Activated naive CD8-positive, alpha-beta T cell treated with anti-CD3 and anti-CD28 coated beads, Interleukin-2, amount 10 ng/mL, durations not matched to agents 7 days and 5 days (primary cell): ENCODE results near the gene TPM4. TPM values are rescaled to one million over a fixed set of nuclear protein-coding genes. Genes with fewer than 3 reads are reported as not detected.

Source experiments
- ATAC-seq: fragments of 150-1000 bp; cut with Tn5 transposase; one replicate; pipeline ENCODE4 v1.10.0; 2021; ENCODE audit warnings: low read depth, moderate library complexity
- POLR2A ChIA-PET: fragments of 350-600 bp; sonication (Branson Sonifier 250); formaldehyde crosslinking; loops from one replicate; lab custom pipeline; 2021; ENCODE audit warnings: antibody characterized with exemption; lab: Charles Lee
- DNase-seq: peaks from one replicate; pipeline ENCODE4 v3.0.0; 2021
- H3K27ac Mint-ChIP-seq: one replicate; pipeline ENCODE4 v1.8.0; 2022; ENCODE audit warnings: mild to moderate bottlenecking, mixed read lengths
- H3K27me3 Mint-ChIP-seq: one replicate; pipeline ENCODE4 v1.8.0; 2022; ENCODE audit warnings: mild to moderate bottlenecking, moderate library complexity, mixed read lengths
- H3K36me3 Mint-ChIP-seq: one replicate; pipeline ENCODE4 v1.8.0; 2021; ENCODE audit warnings: mild to moderate bottlenecking, mixed read lengths
- H3K4me1 Mint-ChIP-seq: one replicate; pipeline ENCODE4 v1.8.0; 2021; ENCODE audit warnings: mixed read lengths
- H3K4me3 Mint-ChIP-seq: one replicate; pipeline ENCODE4 v1.8.0; 2022; ENCODE audit warnings: mild to moderate bottlenecking, moderate library complexity, mixed read lengths
- H3K9me3 Mint-ChIP-seq: one replicate; pipeline ENCODE4 v1.8.0; 2021; ENCODE audit warnings: mixed read lengths
- total RNA-seq, 2 experiments: library from RNA; stranded (reverse); gene quantifications; one replicate each; pipeline ENCODE4 v1.2.3, GENCODE V29; 2021

TPM4 gene
- total RNA-seq, 2 experiments from 2014 or later: 278 to 282 TPM

- Mint-ChIP-seq H3K27me3 (no peaks in the 10 kb centered on the region), H3K27ac (no peak overlapping the region), H3K4me1 (peaks cover 4% of the 10 kb centered on the region), H3K36me3 (no peaks in the 10 kb centered on the region), H3K4me3 (no peak overlapping the region), H3K9me3 (no peaks in the 10 kb centered on the region)
- POLR2A ChIA-PET: no interaction called here
- ATAC-seq: no peak
- no peak for DNase-seq
These were observed 39.8 kb upstream of the TPM4 start for GRCh38 chr19:16036397-16036925.

GRCh38 chr19:16036941-16037340 lies 39.4 kb upstream of the TPM4 start:
- H3K27ac Mint-ChIP-seq: no peak overlapping the region
- no peak for DNase-seq
- H3K27me3 Mint-ChIP-seq: no peaks in the 10 kb centered on the region
- H3K4me1 Mint-ChIP-seq: peaks cover 8% of the 10 kb centered on the region
- H3K9me3 Mint-ChIP-seq: no peaks in the 10 kb centered on the region
- no peak overlapping the region for H3K4me3 Mint-ChIP-seq
- POLR2A ChIA-PET: no interaction called here
- ATAC-seq: no peak
- H3K36me3 Mint-ChIP-seq: no peaks in the 10 kb centered on the region

- no peaks in the 10 kb centered on the region for H3K36me3 Mint-ChIP-seq
- POLR2A ChIA-PET: no interaction called here
- DNase-seq (no peak), ATAC-seq (no peak)
- H3K27me3 Mint-ChIP-seq: peaks cover 6% of the 10 kb centered on the region
- no peak overlapping the region for H3K4me3 Mint-ChIP-seq
- H3K4me1 Mint-ChIP-seq: peaks cover 10% of the 10 kb centered on the region
- H3K27ac Mint-ChIP-seq: no peak overlapping the region
- H3K9me3 Mint-ChIP-seq: no peaks in the 10 kb centered on the region
These were observed 38.7 kb upstream of the TPM4 start for GRCh38 chr19:16037424-16038195.

- POLR2A ChIA-PET: no interaction called here
- no peaks in the 10 kb centered on the region for H3K9me3 Mint-ChIP-seq
- no peak for DNase-seq
- no peaks in the 10 kb centered on the region for H3K36me3 Mint-ChIP-seq
- H3K4me3 Mint-ChIP-seq: no peak overlapping the region
- peaks cover 6% of the 10 kb centered on the region for H3K27me3 Mint-ChIP-seq
- peaks cover 10% of the 10 kb centered on the region for H3K4me1 Mint-ChIP-seq
- no peak overlapping the region for H3K27ac Mint-ChIP-seq
- ATAC-seq: no peak
These were observed 38.0 kb upstream of the TPM4 start for GRCh38 chr19:16038196-16038695.

GRCh38 chr19:16039081-16039480 lies 37.2 kb upstream of the TPM4 start:
- DNase-seq (no peak), ATAC-seq (no peak)
- H3K36me3 Mint-ChIP-seq: no peaks in the 10 kb centered on the region
- no peak overlapping the region for H3K4me3 Mint-ChIP-seq
- H3K9me3 Mint-ChIP-seq: no peaks in the 10 kb centered on the region
- peaks cover 10% of the 10 kb centered on the region for H3K4me1 Mint-ChIP-seq
- POLR2A ChIA-PET: no interaction called here
- no peak overlapping the region for H3K27ac Mint-ChIP-seq
- H3K27me3 Mint-ChIP-seq: peaks cover 6% of the 10 kb centered on the region

GRCh38 chr19:16039545-16039944 lies 36.8 kb upstream of the TPM4 start:
- Mint-ChIP-seq H3K4me1 (peaks cover 10% of the 10 kb centered on the region), H3K27ac (no peak overlapping the region), H3K4me3 (no peak overlapping the region), H3K36me3 (no peaks in the 10 kb centered on the region), H3K9me3 (no peaks in the 10 kb centered on the region), H3K27me3 (peaks cover 6% of the 10 kb centered on the region)
- DNase-seq: no peak
- POLR2A ChIA-PET: no interaction called here
- ATAC-seq: no peak

- DNase-seq: no peak
These were observed 35.7 kb upstream of the TPM4 start for GRCh38 chr19:16040642-16041041.

GRCh38 chr19:16041299-16041990 lies 34.9 kb upstream of the TPM4 start:
- H3K27me3 Mint-ChIP-seq: peaks cover 6% of the 10 kb centered on the region
- no peaks in the 10 kb centered on the region for H3K36me3 Mint-ChIP-seq
- DNase-seq (peak; percentile 84), ATAC-seq (peak; percentile 74)
- H3K4me1 Mint-ChIP-seq: peaks cover 10% of the 10 kb centered on the region
- H3K27ac Mint-ChIP-seq: no peak overlapping the region
- POLR2A ChIA-PET: interaction anchor here (0.7 to 1.8 kb wide), 4 partner anchors 54 to 144 kb away, joined by 3 to 5 read pairs (median 4); partner anchors contain the start of gene FAM32A
- H3K9me3 Mint-ChIP-seq: no peaks in the 10 kb centered on the region
- H3K4me3 Mint-ChIP-seq: peak overlapping the region; percentile 42

More at GRCh38 chr19:16040642-16041041, 35.7 kb upstream of the TPM4 start:
- Mint-ChIP-seq H3K36me3 (no peaks in the 10 kb centered on the region), H3K27me3 (peaks cover 6% of the 10 kb centered on the region), H3K27ac (no peak overlapping the region), H3K9me3 (no peaks in the 10 kb centered on the region), H3K4me3 (no peak overlapping the region), H3K4me1 (peaks cover 10% of the 10 kb centered on the region)
- no peak for ATAC-seq
- POLR2A ChIA-PET: interaction anchor here (1.8 kb wide), 1 partner anchor 145 kb away, joined by 5 read pairs; the partner anchor contains the start of gene FAM32A

GRCh38 chr19:16041991-16042386 lies 34.3 kb upstream of the TPM4 start:
- POLR2A ChIA-PET: interaction anchor here (0.6 to 1.8 kb wide), 5 partner anchors 17 to 143 kb away, joined by 3 to 5 read pairs (median 4); partner anchors contain the start of gene FAM32A
- H3K9me3 Mint-ChIP-seq: no peaks in the 10 kb centered on the region
- H3K4me1 Mint-ChIP-seq: peaks cover 10% of the 10 kb centered on the region
- DNase-seq (no peak), ATAC-seq (no peak)
- H3K27ac Mint-ChIP-seq: no peak overlapping the region
- no peaks in the 10 kb centered on the region for H3K36me3 Mint-ChIP-seq
- no peak overlapping the region for H3K4me3 Mint-ChIP-seq
- peaks cover 6% of the 10 kb centered on the region for H3K27me3 Mint-ChIP-seq

- no peak for DNase-seq
- Mint-ChIP-seq H3K9me3 (no peaks in the 10 kb centered on the region), H3K36me3 (no peaks in the 10 kb centered on the region), H3K27me3 (peaks cover 7% of the 10 kb centered on the region), H3K4me1 (peaks cover 10% of the 10 kb centered on the region), H3K4me3 (no peak overlapping the region), H3K27ac (no peak overlapping the region)
- POLR2A ChIA-PET: interaction anchor here (0.6 kb wide), 1 partner anchor 16 kb away, joined by 5 read pairs; no protein-coding TSS in a partner anchor
- no peak for ATAC-seq
These were observed 33.7 kb upstream of the TPM4 start for GRCh38 chr19:16042533-16043085.

GRCh38 chr19:16043156-16043757 lies 33.0 kb upstream of the TPM4 start:
- Mint-ChIP-seq H3K9me3 (no peaks in the 10 kb centered on the region), H3K27me3 (peaks cover 7% of the 10 kb centered on the region), H3K27ac (no peak overlapping the region), H3K4me1 (peaks cover 10% of the 10 kb centered on the region), H3K36me3 (no peaks in the 10 kb centered on the region), H3K4me3 (no peak overlapping the region)
- ATAC-seq (no peak), DNase-seq (no peak)
- POLR2A ChIA-PET: interaction anchor here (0.6 kb wide), 1 partner anchor 85 kb away, joined by 3 read pairs; no protein-coding TSS in a partner anchor

- POLR2A ChIA-PET: interaction anchor here (0.6 kb wide), 1 partner anchor 396 kb away, joined by 4 read pairs; no protein-coding TSS in a partner anchor
- Mint-ChIP-seq H3K4me3 (no peak overlapping the region), H3K9me3 (no peaks in the 10 kb centered on the region)
These were observed 31.5 kb upstream of the TPM4 start for GRCh38 chr19:16044746-16045145.

GRCh38 chr19:16045171-16045570 lies 31.1 kb upstream of the TPM4 start:
- H3K27ac Mint-ChIP-seq: no peak overlapping the region
- ATAC-seq: no peak
- no peak overlapping the region for H3K4me3 Mint-ChIP-seq
- peaks cover 2% of the 10 kb centered on the region for H3K36me3 Mint-ChIP-seq
- H3K9me3 Mint-ChIP-seq: no peaks in the 10 kb centered on the region
- POLR2A ChIA-PET: no interaction called here
- DNase-seq: no peak
- H3K4me1 Mint-ChIP-seq: peaks cover 10% of the 10 kb centered on the region
- peaks cover 7% of the 10 kb centered on the region for H3K27me3 Mint-ChIP-seq

More at GRCh38 chr19:16044746-16045145, 31.5 kb upstream of the TPM4 start:
- ATAC-seq: no peak
- no peak for DNase-seq
- Mint-ChIP-seq H3K4me1 (peaks cover 10% of the 10 kb centered on the region), H3K27ac (no peak overlapping the region), H3K36me3 (peaks cover 2% of the 10 kb centered on the region), H3K27me3 (peaks cover 7% of the 10 kb centered on the region)
